ENCODE results near the gene SLC16A6. TPM values are rescaled to one million over a fixed set of nuclear protein-coding genes. Genes with fewer than 3 reads are reported as not detected.
"Not testable (repeated sequence)": the region's sequence is repeated elsewhere in the genome, so short reads cannot be mapped to it uniquely, and the experiment has no call there.

Gene SLC16A6
- total RNA-seq, 4 donors from 2014 or later = 0.66 to 7.1 (median 3.8) TPM

GRCh38 chr17:68260051-68260762 is 30.7 kb downstream of the SLC16A6 start:
- in situ Hi-C loops (cut with MboI; ENCODE audit: low sequenced_read_pairs in 4 of 4) = loop anchor here (5.0 to 25.0 kb wide), 6 partner anchors 125 to 502 kb away; no protein-coding TSS in a partner anchor
- Histone ChIP-seq H3K36me3 (peaks cover 0 to 16% of the 10 kb centered on the region in 2 donors), H3K4me1 (peaks cover 5 to 11% of the 10 kb centered on the region in 2 donors), H3K9me3 (no peaks in the 10 kb centered on the region), H3K4me3 (no peak overlapping the region), H3K27ac (peak overlapping the region in 3 of 4 donors; percentile 50 to 89 (median 83)), H3K27me3 (no peaks in the 10 kb centered on the region)
- intact Hi-C loops (cut with DNase I; ENCODE audit: low total_unique reads) = no loop called here
- no peak for TF ChIP-seq CTCF (IDR thresholded peaks at IDR 0.05 in 4 of 5, conservative IDR thresholded peaks at IDR 0.05 in 1 of 5)
- no peak for TF ChIP-seq POLR2A (IDR thresholded peaks at IDR 0.05)
- ATAC-seq (no peak), DNase-seq (no peak)

- H3K27me3 ChIP-seq; intact Hi-C loops (cut with DNase I; ENCODE audit: low total_unique reads); DNase-seq; H3K9me3 ChIP-seq: not testable (repeated sequence)
- H3K27ac ChIP-seq = peak overlapping the region; percentile 50 to 89 (median 74)
- in situ Hi-C loops (cut with MboI; ENCODE audit: low sequenced_read_pairs in 4 of 4) = loop anchor here in 1 of 4 donors (25.0 kb wide), 1 partner anchor 503 kb away; no protein-coding TSS in a partner anchor
- H3K4me3 ChIP-seq = peak overlapping the region in 2 of 4 donors; percentile 20 to 31
- peaks cover 0 to 21% of the 10 kb centered on the region in 2 donors for H3K36me3 ChIP-seq
- ATAC-seq = peak; percentile 22 to 39
- H3K4me1 ChIP-seq = peaks cover 5 to 11% of the 10 kb centered on the region in 2 donors
Observed at GRCh38 chr17:68259648-68259951, 31.3 kb downstream of the SLC16A6 start.

GRCh38 chr17:68258890-68259647 is 31.9 kb downstream of the SLC16A6 start:
- TF ChIP-seq POLR2A (IDR thresholded peaks at IDR 0.05) = peak in 1 of 2 donors; percentile 31
- H3K9me3 ChIP-seq; intact Hi-C loops (cut with DNase I; ENCODE audit: low total_unique reads); H3K27me3 ChIP-seq: not testable (repeated sequence)
- peak; percentile 37 to 41 for DNase-seq
- in situ Hi-C loops (cut with MboI; ENCODE audit: low sequenced_read_pairs in 4 of 4) = loop anchor here in 1 of 4 donors (25.0 kb wide), 1 partner anchor 503 kb away; no protein-coding TSS in a partner anchor
- ATAC-seq = peak; percentile 73 to 75
- Histone ChIP-seq H3K4me1 (peaks cover 5 to 11% of the 10 kb centered on the region in 2 donors), H3K4me3 (peak overlapping the region in 2 of 4 donors; percentile 20 to 31), H3K36me3 (peaks cover 0 to 26% of the 10 kb centered on the region in 2 donors), H3K27ac (peak overlapping the region; percentile 50 to 89 (median 74))

GRCh38 chr17:68257934-68258333 is 33.0 kb downstream of the SLC16A6 start:
- no peaks in the 10 kb centered on the region for H3K9me3 ChIP-seq
- TF ChIP-seq POLR2A (IDR thresholded peaks at IDR 0.05) (no peak), CTCF (IDR thresholded peaks at IDR 0.05 in 4 of 5, conservative IDR thresholded peaks at IDR 0.05 in 1 of 5) (no peak)
- H3K4me3 ChIP-seq = no peak overlapping the region
- no peaks in the 10 kb centered on the region for H3K27me3 ChIP-seq
- intact Hi-C loops (cut with DNase I; ENCODE audit: low total_unique reads) = no loop called here
- H3K27ac ChIP-seq = peak overlapping the region in 2 of 4 donors; percentile 50 to 89
- in situ Hi-C loops (cut with MboI; ENCODE audit: low sequenced_read_pairs in 4 of 4) = loop anchor here in 1 of 4 donors (25.0 kb wide), 1 partner anchor 504 kb away; no protein-coding TSS in a partner anchor
- H3K36me3 ChIP-seq = peaks cover 0 to 35% of the 10 kb centered on the region in 2 donors
- ATAC-seq (no peak), DNase-seq (no peak)
- peaks cover 0 to 7% of the 10 kb centered on the region in 2 donors for H3K4me1 ChIP-seq

GRCh38 chr17:68256701-68257100 is 34.2 kb downstream of the SLC16A6 start:
- intact Hi-C loops (cut with DNase I; ENCODE audit: low total_unique reads); H3K4me3 ChIP-seq; H3K27me3 ChIP-seq; H3K4me1 ChIP-seq; H3K9me3 ChIP-seq; H3K27ac ChIP-seq; DNase-seq; ATAC-seq: not testable (repeated sequence)
- in situ Hi-C loops (cut with MboI; ENCODE audit: low sequenced_read_pairs in 4 of 4) = loop anchor here in 1 of 4 donors (25.0 kb wide), 1 partner anchor 506 kb away; no protein-coding TSS in a partner anchor
- peaks cover 0 to 46% of the 10 kb centered on the region in 2 donors for H3K36me3 ChIP-seq

All from gastrocnemius medialis (tissue), 4 donors.